GM21737 (cell line): ENCODE results near the gene THBS1.

Experiments used
- ATAC-seq: cut with Tn5 transposase; IDR thresholded peaks from one replicate; pipeline ENCODE4 v1.9.1; 2021; ENCODE audit warnings: mild to moderate bottlenecking, moderate library complexity; ENCODE audit not compliant: unreplicated experiment

Gene THBS1

DNA sequence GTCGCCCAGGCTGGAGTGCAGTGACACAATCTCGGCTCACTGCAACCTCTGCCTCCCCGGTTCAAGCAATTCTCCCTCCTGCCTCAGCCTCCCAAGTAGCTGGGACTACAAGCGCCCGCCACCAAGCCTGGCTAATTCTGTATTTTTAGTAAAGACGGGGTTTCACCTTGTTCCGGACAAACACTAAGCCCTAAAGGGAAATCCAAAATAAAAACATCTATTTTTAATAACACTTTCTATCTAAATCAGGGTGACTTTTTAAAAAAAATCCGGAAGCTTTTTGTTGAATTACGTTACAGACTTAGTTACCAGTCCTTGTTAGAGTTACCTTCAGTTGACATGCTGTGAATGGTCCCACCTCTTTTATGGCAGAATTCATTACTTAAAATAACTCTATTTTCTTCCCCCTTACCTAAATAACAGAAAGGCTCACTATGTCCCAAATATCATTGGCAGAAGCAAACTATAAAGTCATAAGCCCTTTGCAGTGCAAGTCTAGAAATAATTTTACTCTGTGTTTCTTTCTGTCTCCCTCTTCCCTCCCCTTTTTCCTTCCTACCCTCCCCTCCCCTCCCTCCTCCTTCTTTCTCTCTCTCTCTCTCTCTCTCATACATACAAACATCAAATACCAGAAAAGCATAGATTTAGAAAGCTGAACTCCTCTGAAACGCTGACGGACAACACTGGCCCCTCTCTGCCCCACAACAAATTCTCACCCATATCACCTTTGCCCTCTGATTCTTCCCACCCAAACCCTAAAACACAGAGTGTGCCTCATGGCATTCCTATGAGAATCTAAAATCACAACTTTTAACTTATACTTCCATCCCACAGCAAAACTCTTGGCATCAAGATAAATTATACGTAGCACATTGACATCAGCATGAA, 18.3 kb downstream of the THBS1 start:
- no peak for ATAC-seq

- ATAC-seq, result no peak
Observed at GRCh38 chr15:39599871-39600270, 19.0 kb downstream of the THBS1 start.

- no peak for ATAC-seq
Observed at GRCh38 chr15:39602143-39602542, 21.3 kb downstream of the THBS1 start.

DNA sequence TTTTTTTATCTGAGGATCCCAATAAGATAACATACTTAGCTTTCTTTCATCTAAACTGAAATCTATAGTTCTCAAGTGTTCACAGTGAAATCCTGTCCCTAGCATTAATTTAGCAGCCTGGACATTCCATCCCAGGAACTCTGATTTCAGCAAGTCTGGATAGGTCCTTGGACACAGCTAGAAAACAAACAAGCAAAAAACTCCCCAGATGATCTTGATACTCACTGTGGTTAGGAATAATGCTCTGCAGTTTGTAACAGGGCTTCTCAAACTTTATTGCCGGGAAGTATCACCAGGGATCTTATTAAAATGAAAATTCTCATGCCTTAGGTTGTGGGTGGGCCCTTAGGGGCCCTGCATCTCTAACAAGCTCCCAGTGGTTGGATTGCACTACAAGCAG, 24.3 kb downstream of the THBS1 start:
- ATAC-seq, result no peak

DNA sequence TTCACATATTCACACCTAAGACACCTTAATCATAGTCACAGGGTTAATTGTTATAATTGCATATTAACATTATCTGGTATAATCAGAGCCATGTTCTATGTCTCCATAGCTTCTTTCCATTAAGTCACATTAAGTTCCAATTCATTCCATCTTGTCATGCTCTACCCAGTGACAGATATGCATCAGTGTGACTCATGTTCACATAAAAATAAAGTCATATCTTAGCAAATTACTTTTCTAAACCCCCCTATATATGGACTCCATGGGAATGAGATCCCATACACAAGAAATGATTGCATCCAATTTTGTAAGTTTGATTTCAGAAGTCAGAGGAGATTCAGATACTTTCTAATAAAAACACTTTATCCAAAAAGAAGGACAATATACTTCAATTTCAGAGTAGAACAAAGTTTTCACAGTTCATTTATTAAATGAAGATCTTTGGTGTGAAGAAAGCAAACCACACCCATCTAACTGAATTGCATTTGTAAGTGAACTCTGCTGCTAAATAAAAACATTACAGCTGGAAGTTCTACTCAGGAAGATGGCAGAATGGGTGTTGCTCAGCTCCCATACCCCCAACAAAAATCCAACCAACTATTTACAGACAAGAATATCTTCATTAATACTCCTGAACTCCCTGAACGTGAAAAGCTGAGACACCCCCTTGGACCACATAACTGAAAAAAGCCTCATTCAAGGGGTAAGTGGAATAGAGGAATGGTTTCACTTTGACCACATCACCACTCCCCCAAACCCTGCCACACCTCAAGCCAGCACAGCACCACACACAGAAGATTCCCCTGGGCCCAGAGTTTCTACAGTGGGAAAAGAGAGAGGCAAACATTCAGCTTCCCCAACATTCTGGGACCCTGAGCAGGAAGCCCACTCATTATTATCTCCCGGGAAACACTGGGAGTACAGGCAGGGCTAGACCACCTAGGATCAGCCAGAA, 27.6 kb downstream of the THBS1 start:
- ATAC-seq, result no peak

GRCh38 chr15:39609166-39609916, 28.5 kb downstream of the THBS1 start:
- no peak for ATAC-seq

- ATAC-seq, result no peak
Observed at GRCh38 chr15:39610665-39611064, 29.8 kb downstream of the THBS1 start.

GRCh38 chr15:39613271-39613670, 32.4 kb downstream of the THBS1 start:
- no peak for ATAC-seq

GRCh38 chr15:39613861-39614260, 33.0 kb downstream of the THBS1 start:
- ATAC-seq, result no peak

- ATAC-seq, result no peak
Observed at GRCh38 chr15:39616731-39617455, 36.0 kb downstream of the THBS1 start.

- no peak for ATAC-seq
Observed at GRCh38 chr15:39618063-39618823, 37.4 kb downstream of the THBS1 start.

- ATAC-seq, result no peak
Observed at GRCh38 chr15:39621210-39621609, 40.3 kb downstream of the THBS1 start.

DNA sequence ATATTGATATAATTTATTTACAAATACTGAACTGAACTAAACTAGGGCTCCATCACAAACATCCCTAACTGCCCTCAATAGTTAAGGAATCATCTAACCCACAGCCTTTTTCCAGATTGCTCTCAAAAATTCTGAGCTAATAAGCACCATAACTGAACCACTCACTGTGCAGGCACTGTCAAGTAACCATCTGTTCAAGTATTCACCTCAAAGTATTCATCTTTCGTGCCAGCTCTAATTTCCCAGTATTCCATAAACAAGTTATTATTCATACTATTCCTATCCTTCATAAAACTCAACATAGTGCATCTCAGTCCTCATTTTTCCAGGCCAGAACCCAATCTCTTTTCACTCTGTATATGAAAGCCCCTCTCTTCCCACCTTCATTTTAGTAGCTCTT, 41.1 kb downstream of the THBS1 start:
- ATAC-seq, result no peak

DNA sequence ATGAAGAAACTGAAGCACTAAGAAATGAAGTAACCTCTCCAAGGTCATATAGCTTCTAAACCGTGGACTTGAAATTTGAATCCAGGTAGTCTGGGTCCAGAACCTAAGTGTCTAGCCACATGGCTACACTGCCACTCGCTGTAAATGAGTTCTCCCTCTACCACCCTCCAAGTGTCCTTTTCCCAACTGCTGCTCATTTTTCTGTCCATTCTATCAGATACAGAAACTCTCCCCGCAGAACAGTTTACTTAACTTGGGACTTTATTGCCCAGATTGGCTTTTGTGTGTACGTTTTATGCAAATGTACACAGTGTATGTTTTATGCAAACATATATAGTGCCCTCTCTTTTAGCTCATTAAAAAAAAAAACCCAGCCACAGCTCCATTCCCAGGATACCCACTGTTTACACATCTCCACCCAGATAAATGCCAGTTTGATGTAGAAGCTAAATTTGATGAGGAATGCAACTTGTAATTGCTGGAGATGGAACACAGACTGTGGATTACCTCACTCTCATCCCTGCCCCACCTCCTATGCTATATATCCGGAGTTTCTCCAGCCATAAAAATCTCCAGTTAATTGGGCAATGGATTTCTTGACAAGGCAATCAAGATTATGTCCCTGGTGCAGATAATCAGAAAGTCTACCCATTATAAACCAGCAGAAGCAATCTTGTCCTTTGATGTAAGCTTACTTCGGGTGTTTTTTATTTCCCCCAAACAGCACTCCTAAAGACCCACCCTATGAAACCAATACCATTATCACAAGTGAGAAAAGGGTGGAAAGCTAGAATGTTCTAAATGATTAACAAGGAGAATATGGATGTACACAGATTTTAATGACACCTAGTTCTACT, 42.0 kb downstream of the THBS1 start:
- no peak for ATAC-seq

GRCh38 chr15:39623529-39623931, 42.7 kb downstream of the THBS1 start:
- peak; percentile 87 for ATAC-seq

- ATAC-seq, result no peak
Observed at GRCh38 chr15:39624806-39625205, 43.9 kb downstream of the THBS1 start.

GRCh38 chr15:39625451-39625850, 44.6 kb downstream of the THBS1 start:
- no peak for ATAC-seq

- ATAC-seq, result no peak
Observed at GRCh38 chr15:39625856-39626255, 45.0 kb downstream of the THBS1 start.
